Activated naive CD4-positive, alpha-beta T cell treated with anti-CD3 and anti-CD28 coated beads, Interleukin-2, amount 10 ng/mL, durations not matched to agents 7 days and 5 days (primary cell): ENCODE data around the gene ANXA11.
"Not testable (repeated sequence)": the region's sequence is repeated elsewhere in the genome, so short reads cannot be mapped to it uniquely, and the experiment has no call there.

Experiments used
- CTCF ChIA-PET: fragments of 350-600 bp; sonication (Branson Sonifier 250); formaldehyde crosslinking; loops from one replicate; lab custom pipeline; 2021; ENCODE audit warnings: antibody characterized with exemption; lab: Charles Lee
- DNase-seq: peaks from one replicate; pipeline ENCODE4 v3.0.0-alpha.2; 2020
- H3K27ac Mint-ChIP-seq: one replicate; pipeline ENCODE4 v1.8.0; 2021; ENCODE audit warnings: mild to moderate bottlenecking, moderate library complexity, mixed read lengths
- H3K27me3 Mint-ChIP-seq: one replicate; pipeline ENCODE4 v1.8.0; 2021; ENCODE audit warnings: mild to moderate bottlenecking, mixed read lengths
- H3K36me3 Mint-ChIP-seq: one replicate; pipeline ENCODE4 v1.8.0; 2021; ENCODE audit warnings: mixed read lengths
- H3K4me1 Mint-ChIP-seq: one replicate; pipeline ENCODE4 v1.8.0; 2021; ENCODE audit warnings: mixed read lengths
- H3K4me3 Mint-ChIP-seq: one replicate; pipeline ENCODE4 v1.8.0; 2021; ENCODE audit warnings: mild to moderate bottlenecking, moderate library complexity, mixed read lengths
- H3K9me3 Mint-ChIP-seq: one replicate; pipeline ENCODE4 v1.8.0; 2021; ENCODE audit warnings: mixed read lengths

ANXA11 gene

GRCh38 chr10:80205477-80206276, at the start of gene ANXA11:
Gene ANXA11 (minus strand): TSS chr10:80205537. CDS start chr10:80172861, 32,676 bp downstream.
- peaks cover 44% of the 10 kb centered on the region for H3K4me1 Mint-ChIP-seq
- peak within 1 kb of the TSS; percentile 91 for H3K27ac Mint-ChIP-seq
- no peaks in the 10 kb centered on the region for H3K27me3 Mint-ChIP-seq
- peak; percentile 90 for DNase-seq
- CTCF ChIA-PET = interaction anchor here (1.0 to 3.8 kb wide), 2 partner anchors 39 to 62 kb away, joined by 4 to 26 read pairs; no protein-coding TSS in a partner anchor
- H3K4me3 Mint-ChIP-seq = peak within 1 kb of the TSS; percentile 98
- no peaks in the 10 kb centered on the region for H3K9me3 Mint-ChIP-seq
- peaks cover 25% of the 10 kb centered on the region for H3K36me3 Mint-ChIP-seq

- H3K36me3 Mint-ChIP-seq, CTCF ChIA-PET, DNase-seq, H3K27ac Mint-ChIP-seq, H3K4me3 Mint-ChIP-seq, H3K9me3 Mint-ChIP-seq: not testable (repeated sequence)
- Mint-ChIP-seq H3K27me3 (peaks cover 42% of the 10 kb centered on the region), H3K4me1 (peaks cover 11% of the 10 kb centered on the region)
These were observed 49.4 kb upstream of the ANXA11 start for GRCh38 chr10:80254726-80255125.

GRCh38 chr10:80253963-80254271, 48.6 kb upstream of the ANXA11 start:
- CTCF ChIA-PET = interaction anchor here (1.7 kb wide), 1 partner anchor 325 kb away, joined by 5 read pairs; no protein-coding TSS in a partner anchor
- H3K27ac Mint-ChIP-seq, H3K9me3 Mint-ChIP-seq, DNase-seq, H3K36me3 Mint-ChIP-seq, H3K4me3 Mint-ChIP-seq: not testable (repeated sequence)
- H3K27me3 Mint-ChIP-seq = peaks cover 42% of the 10 kb centered on the region
- H3K4me1 Mint-ChIP-seq = peaks cover 11% of the 10 kb centered on the region

GRCh38 chr10:80253266-80253962, 48.1 kb upstream of the ANXA11 start:
- Mint-ChIP-seq H3K27me3 (peaks cover 43% of the 10 kb centered on the region), H3K4me3 (no peak overlapping the region), H3K9me3 (no peaks in the 10 kb centered on the region), H3K36me3 (no peaks in the 10 kb centered on the region), H3K27ac (no peak overlapping the region), H3K4me1 (peaks cover 11% of the 10 kb centered on the region)
- DNase-seq = no peak
- CTCF ChIA-PET = interaction anchor here (1.6 to 2.1 kb wide), 4 partner anchors 7 to 324 kb away, joined by 5 to 8 read pairs (median 8); no protein-coding TSS in a partner anchor

- Mint-ChIP-seq H3K9me3 (no peaks in the 10 kb centered on the region), H3K4me1 (peaks cover 11% of the 10 kb centered on the region), H3K36me3 (no peaks in the 10 kb centered on the region), H3K27ac (no peak overlapping the region), H3K27me3 (peaks cover 40% of the 10 kb centered on the region), H3K4me3 (no peak overlapping the region)
- no peak for DNase-seq
- CTCF ChIA-PET = interaction anchor here (1.6 to 2.1 kb wide), 4 partner anchors 8 to 323 kb away, joined by 5 to 8 read pairs (median 8); no protein-coding TSS in a partner anchor
These were observed 47.1 kb upstream of the ANXA11 start for GRCh38 chr10:80252296-80252887.

- H3K27me3 Mint-ChIP-seq = peaks cover 34% of the 10 kb centered on the region
- H3K9me3 Mint-ChIP-seq, H3K4me3 Mint-ChIP-seq, DNase-seq, H3K27ac Mint-ChIP-seq, H3K36me3 Mint-ChIP-seq: not testable (repeated sequence)
- H3K4me1 Mint-ChIP-seq = peaks cover 11% of the 10 kb centered on the region
- CTCF ChIA-PET = interaction anchor here (1.6 to 2.1 kb wide), 3 partner anchors 9 to 205 kb away, joined by 8 read pairs; no protein-coding TSS in a partner anchor
These were observed 46.5 kb upstream of the ANXA11 start for GRCh38 chr10:80251703-80252280.

- CTCF ChIA-PET, H3K36me3 Mint-ChIP-seq, H3K4me3 Mint-ChIP-seq, H3K27ac Mint-ChIP-seq, DNase-seq, H3K9me3 Mint-ChIP-seq: not testable (repeated sequence)
- H3K27me3 Mint-ChIP-seq = peaks cover 31% of the 10 kb centered on the region
- peaks cover 11% of the 10 kb centered on the region for H3K4me1 Mint-ChIP-seq
These were observed 45.1 kb upstream of the ANXA11 start for GRCh38 chr10:80250399-80250798.

GRCh38 chr10:80249906-80250305, 44.6 kb upstream of the ANXA11 start:
- H3K36me3 Mint-ChIP-seq, H3K9me3 Mint-ChIP-seq, H3K27ac Mint-ChIP-seq, CTCF ChIA-PET, H3K4me3 Mint-ChIP-seq, DNase-seq: not testable (repeated sequence)
- Mint-ChIP-seq H3K27me3 (peaks cover 31% of the 10 kb centered on the region), H3K4me1 (peaks cover 11% of the 10 kb centered on the region)

- peaks cover 35% of the 10 kb centered on the region for H3K27me3 Mint-ChIP-seq
- H3K36me3 Mint-ChIP-seq, H3K27ac Mint-ChIP-seq, H3K9me3 Mint-ChIP-seq, H3K4me3 Mint-ChIP-seq, CTCF ChIA-PET, DNase-seq, H3K4me1 Mint-ChIP-seq: not testable (repeated sequence)
These were observed 42.3 kb upstream of the ANXA11 start for GRCh38 chr10:80247611-80248010.

GRCh38 chr10:80244371-80244770, 39.0 kb upstream of the ANXA11 start:
- H3K36me3 Mint-ChIP-seq, H3K4me3 Mint-ChIP-seq, H3K4me1 Mint-ChIP-seq, DNase-seq, H3K27ac Mint-ChIP-seq, H3K9me3 Mint-ChIP-seq, CTCF ChIA-PET: not testable (repeated sequence)
- H3K27me3 Mint-ChIP-seq = peaks cover 26% of the 10 kb centered on the region

- H3K27ac Mint-ChIP-seq, CTCF ChIA-PET, H3K36me3 Mint-ChIP-seq, H3K4me1 Mint-ChIP-seq, DNase-seq, H3K4me3 Mint-ChIP-seq, H3K9me3 Mint-ChIP-seq: not testable (repeated sequence)
- H3K27me3 Mint-ChIP-seq = peaks cover 22% of the 10 kb centered on the region
These were observed 37.0 kb upstream of the ANXA11 start for GRCh38 chr10:80242341-80242740.

GRCh38 chr10:80236457-80236856, 31.1 kb upstream of the ANXA11 start:
- H3K9me3 Mint-ChIP-seq, H3K36me3 Mint-ChIP-seq, CTCF ChIA-PET, H3K27ac Mint-ChIP-seq, H3K4me3 Mint-ChIP-seq, DNase-seq, H3K4me1 Mint-ChIP-seq: not testable (repeated sequence)
- H3K27me3 Mint-ChIP-seq = peaks cover 15% of the 10 kb centered on the region

- H3K4me3 Mint-ChIP-seq, H3K4me1 Mint-ChIP-seq, DNase-seq, H3K9me3 Mint-ChIP-seq, H3K27ac Mint-ChIP-seq, H3K36me3 Mint-ChIP-seq, CTCF ChIA-PET: not testable (repeated sequence)
- peaks cover 15% of the 10 kb centered on the region for H3K27me3 Mint-ChIP-seq
These were observed 29.2 kb upstream of the ANXA11 start for GRCh38 chr10:80234331-80235235.
